Heart left ventricle (tissue), 16 donors: ENCODE results near the gene PRR35. TPM values are rescaled to one million over a fixed set of nuclear protein-coding genes. Genes with fewer than 3 reads are reported as not detected.

ENCODE experiments used
- ATAC-seq, 4 donors: fragments of 200-7000 bp; cut with Tn5 transposase; one replicate each; pipeline ENCODE4 v1.9.1; 2020 to 2022; ENCODE audit warnings: moderate library complexity in 4 of 4, mild to moderate bottlenecking in 3 of 4, moderate number of reproducible peaks in 1 of 4
- DNase-seq, 5 donors: peaks; one replicate each; pipeline ENCODE4 v3.0.0-alpha.2; 2020
- H3K27ac ChIP-seq, 12 donors: fragments of 200-600 bp; sonication (generic) in 4 of 12; one replicate each; pipeline versions ENCODE4 v1.5.0 to v1.8.0; 2016 to 2022; ENCODE audit warnings: mild to moderate bottlenecking in 2 of 12
- H3K27me3 ChIP-seq, 9 donors: fragments of 200-600 bp; sonication (generic) in 2 of 9; one replicate each; pipeline versions ENCODE4 v1.5.1 to v1.8.0; 2016 to 2022; ENCODE audit warnings: mild to moderate bottlenecking in 3 of 9
- H3K36me3 ChIP-seq, 9 donors: fragments of 200-600 bp; sonication (generic) in 2 of 9; one replicate each; pipeline versions ENCODE4 v1.5.0 to v1.8.0; 2018 to 2022; ENCODE audit warnings: mild to moderate bottlenecking in 2 of 9
- H3K4me1 ChIP-seq, 12 donors: fragments of 200-600 bp; sonication (generic) in 4 of 12; one replicate each; pipeline versions ENCODE4 v1.5.0 to v1.8.0; 2016 to 2022; ENCODE audit warnings: mild to moderate bottlenecking in 3 of 12
- H3K4me3 ChIP-seq, 12 donors: fragments of 200-600 bp; sonication (generic) in 4 of 12; one replicate each; pipeline versions ENCODE4 v1.5.0 to v1.8.0; 2017 to 2022; ENCODE audit warnings: mild to moderate bottlenecking in 9 of 12, moderate library complexity in 4 of 12
- H3K9me3 ChIP-seq, 12 donors: fragments of 200-600 bp; sonication (generic) in 4 of 12; one replicate each; pipeline versions ENCODE4 v1.5.0 to v1.8.0; 2016 to 2022; ENCODE audit warnings: mild to moderate bottlenecking in 1 of 12
- CTCF ChIP-seq, 12 donors: fragments of 200-600 bp; sonication (generic) in 4 of 12; IDR thresholded peaks; one replicate each; pipeline versions ENCODE4 v1.5.0 to v1.8.0; 2018 to 2022; ENCODE audit warnings: antibody characterized with exemption in 12 of 12, mild to moderate bottlenecking in 5 of 12
- POLR2A ChIP-seq, 2 donors: fragments of 450-650 bp; IDR thresholded peaks; one replicate each; pipeline ENCODE4 v1.6.1; 2017; ENCODE audit warnings: antibody characterized with exemption in 2 of 2, mild to moderate bottlenecking in 2 of 2, moderate library complexity in 2 of 2
- whole genome bisulfite sequencing, 4 donors: extraction: QIAGEN DNeasy Blood & Tissue Kit in 2 of 4; methylation state at CpG; one replicate each; pipeline versions ENCODE4 v1.1.5 to v1.1.7; 2013 to 2018; 5-methylcytosine and 5-hydroxymethylcytosine counted together
- intact Hi-C, 10 donors: fragments of 100-400 bp; cut with DNase I; formaldehyde crosslinking; loops; one replicate each; pipeline versions ENCODE4 v1.11.1 to v1.14.2; 2022
- polyA plus RNA-seq, 2 donors: library from polyadenylated mRNA; stranded (reverse); fragments of 200-250 nt; gene quantifications; one replicate each; pipeline ENCODE4 v1.2.3, GENCODE V29; 2013
- total RNA-seq, 9 donors: library from RNA; depleted of rRNA in 2 of 9; stranded (reverse); fragments of >200 nt in 2 of 9; fragmentation: NEBNext Ultra II Directional in 3 of 9; extraction: Animal tissue kit (Norgen Biotek cat#: 25700) in 3 of 9; gene quantifications; one replicate each; pipeline versions ENCODE4 v1.1.0 to v1.2.4, GENCODE V29; 2016 to 2023
- donor health status: ischemic (EF 13 %, LVEDD 7.1; RV severe dilation, severe dysfunction).
- donor health status: healthy with polysubstance abuse.
- donor health status: DM: no; HTN: yes; CAD: no.
- donor health status: DM: no; HTN: no; CAD: no.
- donor health status: ischemic (EF 25% LVEDD 6.9; RV normal size, moderate dysfunction).
- donor health status: ischemic (EF 25% LVEDD 5.7; RV mildly dilated, moderate dysfunction).
- donor health status: healthy.
- donor health status: DM: yes; HTN: yes; CAD: no.
- donor health status: ischemic (EF 35%, LVEDD 5.7; RV mildly dilated, moderate dysfunction).
- donor health status: nonischemic (EF 11% LVEDD 7.7; RV severe dilation, severe dysfunction).
- donor health status: DM: yes; HTN: yes; CAD: no.
- donor health status: PGD.
- donor health status: ischemic (EF 29% LVEDD 5.4; RV normal size, mild dysfunction).
- donor health status: nonischemic (EF 23%, LVEDD 6.1; RV moderate dilation, normal function).

Gene PRR35
- total and polyA plus RNA-seq, 11 donors, result not detected

GRCh38 chr16:534856-535445 is 25.2 kb upstream of the PRR35 start:
- Histone ChIP-seq H3K27ac (no peak overlapping the region), H3K4me1 (peaks cover 1 to 39% (median 12%) of the 10 kb centered on the region in 12 donors), H3K27me3 (no peaks in the 10 kb centered on the region), H3K9me3 (no peaks in the 10 kb centered on the region), H3K4me3 (no peak overlapping the region), H3K36me3 (peaks cover 0 to 33% (median 4%) of the 10 kb centered on the region in 9 donors)
- intact Hi-C loops, result no loop called here
- DNase-seq (no peak), ATAC-seq (no peak)
- no peak for TF ChIP-seq POLR2A (IDR thresholded peaks at IDR 0.05)
- TF ChIP-seq CTCF (IDR thresholded peaks at IDR 0.05), result no peak
- 93 to 98% (median 96%) methylated on average over 17 to 27 of the region's 27 CpGs for WGBS, 4 donors

GRCh38 chr16:535446-536405 is 24.5 kb upstream of the PRR35 start:
- intact Hi-C loops, result no loop called here
- WGBS, 4 donors, result 81 to 91% (median 90%) methylated on average over 27 to 39 of the region's 39 CpGs
- ATAC-seq (peak in 3 of 4 donors; percentile 7 to 47 (median 45)), DNase-seq (peak in 1 of 5 donors; percentile 51)
- Histone ChIP-seq H3K27ac (no peak overlapping the region), H3K27me3 (no peaks in the 10 kb centered on the region), H3K4me3 (no peak overlapping the region), H3K4me1 (peaks cover 0 to 31% (median 6%) of the 10 kb centered on the region in 12 donors), H3K36me3 (peaks cover 0 to 33% (median 7%) of the 10 kb centered on the region in 9 donors), H3K9me3 (no peaks in the 10 kb centered on the region)
- no peak for TF ChIP-seq CTCF (IDR thresholded peaks at IDR 0.05)
- no peak for TF ChIP-seq POLR2A (IDR thresholded peaks at IDR 0.05)

- Histone ChIP-seq H3K27me3 (no peaks in the 10 kb centered on the region), H3K36me3 (peaks cover 0 to 34% (median 7%) of the 10 kb centered on the region in 9 donors), H3K9me3 (no peaks in the 10 kb centered on the region), H3K4me1 (peaks cover 0 to 27% (median 6%) of the 10 kb centered on the region in 12 donors), H3K27ac (no peak overlapping the region), H3K4me3 (no peak overlapping the region)
- DNase-seq (no peak), ATAC-seq (no peak)
- 90 to 95% (median 94%) methylated on average over 17 of the region's 17 CpGs for WGBS, 4 donors
- intact Hi-C loops, result no loop called here
- TF ChIP-seq POLR2A (IDR thresholded peaks at IDR 0.05) (no peak), CTCF (IDR thresholded peaks at IDR 0.05) (no peak)
These were observed 23.4 kb upstream of the PRR35 start for GRCh38 chr16:536746-537145.
